GM21423 (cell line): ENCODE data around the gene RBBP4.
"Not testable (repeated sequence)": the region's sequence is repeated elsewhere in the genome, so short reads cannot be mapped to it uniquely, and the experiment has no call there.

Experiments used
- ATAC-seq: cut with Tn5 transposase; IDR thresholded peaks from one replicate; pipeline ENCODE4 v1.9.1; 2021; ENCODE audit warnings: mild to moderate bottlenecking, moderate library complexity; ENCODE audit not compliant: unreplicated experiment

Gene RBBP4

DNA sequence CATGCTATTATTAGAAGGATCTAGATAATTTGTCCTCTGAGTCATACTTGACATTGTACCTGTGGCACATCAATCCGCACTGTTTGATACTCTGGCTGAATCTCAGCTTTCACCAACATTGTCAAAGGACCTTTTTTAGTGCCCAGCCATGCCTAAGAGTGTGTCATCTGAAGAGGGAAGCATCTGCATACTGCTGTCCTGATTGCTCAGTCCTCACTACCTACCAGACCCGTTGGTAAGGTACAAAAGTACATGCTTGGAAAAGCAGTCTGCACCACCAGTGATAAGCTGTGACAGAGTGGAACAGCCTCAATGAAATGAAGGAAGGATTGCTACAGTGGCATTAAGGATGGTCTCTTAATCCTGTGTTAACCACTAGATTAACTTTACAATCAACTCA lies 34.5 kb downstream of the RBBP4 start:
- no peak for ATAC-seq

DNA sequence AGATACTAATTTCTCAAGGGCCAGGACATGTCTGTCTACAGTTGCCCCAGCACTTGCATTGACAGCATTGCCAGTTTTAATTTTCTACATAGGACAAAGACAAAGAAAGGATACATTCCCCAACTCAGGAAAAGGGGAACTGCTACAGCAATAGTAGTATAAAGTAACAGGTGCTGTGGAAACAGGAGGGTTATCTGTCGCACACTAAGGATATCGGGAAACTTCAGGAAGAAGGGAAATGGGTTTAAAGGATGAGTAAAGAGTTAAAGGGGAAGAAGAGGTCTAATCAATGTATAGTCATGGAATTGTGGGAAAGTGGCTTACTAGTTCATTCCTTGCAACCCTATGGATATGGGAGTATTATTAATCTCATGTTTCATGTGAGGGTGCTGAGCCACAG lies 35.4 kb downstream of the RBBP4 start:
- no peak for ATAC-seq

DNA sequence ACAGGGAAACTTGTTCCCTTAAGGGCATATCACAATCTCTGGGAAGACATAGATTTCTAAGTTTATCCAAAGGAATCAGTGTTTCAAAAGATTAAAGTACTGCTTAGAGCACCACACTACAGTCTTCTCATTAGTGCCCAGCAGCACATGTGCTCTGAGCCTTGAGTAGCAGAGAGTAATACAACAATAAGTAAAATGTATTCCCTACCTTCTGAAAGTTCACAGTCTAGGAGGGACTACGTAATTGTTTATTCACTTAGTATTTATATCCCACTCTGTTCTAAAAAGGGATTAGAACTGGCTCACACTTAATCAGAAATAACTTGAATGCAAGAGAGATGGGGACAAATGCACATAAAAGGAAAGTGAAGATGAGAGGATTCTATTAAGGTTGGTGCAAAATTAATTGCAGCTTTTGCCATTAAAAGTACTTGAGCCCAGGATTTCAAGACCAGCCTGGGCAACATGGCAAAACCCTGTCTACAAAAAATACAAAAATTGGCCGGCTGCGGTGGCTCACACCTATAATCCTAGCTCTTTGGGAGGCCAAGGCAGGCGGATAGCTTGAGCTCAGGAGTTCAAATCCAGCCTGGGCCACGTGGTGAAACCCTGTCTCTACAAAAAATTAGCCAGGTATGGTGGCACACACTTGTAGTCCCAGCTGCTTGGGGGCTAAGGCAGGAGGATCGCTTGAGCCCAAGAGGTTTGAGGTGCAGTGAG lies 42.6 kb downstream of the RBBP4 start:
- ATAC-seq: no peak

DNA sequence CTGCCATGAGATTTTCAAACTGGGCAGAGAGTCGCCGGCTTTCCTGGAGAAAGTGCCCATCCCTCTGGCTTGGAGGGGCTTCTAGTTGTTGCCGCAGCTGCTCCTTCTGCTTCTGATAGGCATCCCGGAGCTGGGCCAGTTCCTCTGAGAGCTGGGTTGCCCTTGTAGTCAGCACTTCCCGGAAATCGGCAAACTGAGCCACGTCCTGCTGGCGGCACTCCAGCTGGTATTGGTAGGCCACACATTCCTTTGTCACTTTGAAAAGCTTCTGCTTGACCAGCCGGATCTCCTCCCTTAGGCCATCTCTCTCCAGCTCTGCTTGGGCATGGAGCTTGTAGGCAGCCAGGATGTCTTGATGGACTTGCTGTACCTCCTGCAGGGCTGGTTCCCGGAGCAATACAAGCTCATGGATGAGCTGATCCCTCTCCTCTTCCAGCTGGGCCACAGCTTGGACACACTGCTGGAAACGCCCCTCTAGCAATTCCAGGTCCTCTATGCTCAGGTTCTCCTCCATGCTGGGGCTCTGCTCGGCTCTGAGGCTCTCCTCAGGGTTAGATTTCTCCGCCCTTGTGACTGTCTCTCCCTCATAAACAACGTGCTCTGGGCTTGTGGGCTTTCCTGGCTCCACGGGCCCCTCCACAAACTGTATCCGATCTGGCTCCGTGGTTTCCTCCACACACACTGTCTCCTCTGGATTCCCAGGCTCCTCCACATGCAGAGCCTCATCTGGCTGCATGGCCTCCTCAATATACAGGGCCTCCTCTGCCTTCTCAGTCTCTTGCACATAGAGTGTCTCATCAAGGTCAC lies 44.3 kb downstream of the RBBP4 start:
- ATAC-seq: no peak

DNA sequence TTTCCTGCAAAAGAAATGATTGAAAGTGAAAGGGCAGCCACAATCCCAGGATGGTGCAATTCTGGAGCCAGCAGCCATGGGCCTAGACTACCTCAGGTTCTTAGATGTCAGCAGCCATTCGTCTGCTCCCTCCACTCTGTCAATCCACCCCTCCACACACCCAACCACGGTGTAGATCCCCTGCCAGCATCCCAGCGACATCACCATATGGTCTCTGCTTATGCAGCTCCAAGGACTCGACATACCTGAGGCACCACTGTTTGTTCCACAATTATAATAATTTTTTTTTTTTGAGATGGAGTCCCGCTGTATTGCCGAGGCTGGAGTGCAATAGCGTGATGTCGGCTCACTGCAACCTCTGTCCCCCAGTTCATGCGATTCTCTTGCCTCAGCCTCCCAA lies 45.0 kb downstream of the RBBP4 start:
- ATAC-seq: no peak

DNA sequence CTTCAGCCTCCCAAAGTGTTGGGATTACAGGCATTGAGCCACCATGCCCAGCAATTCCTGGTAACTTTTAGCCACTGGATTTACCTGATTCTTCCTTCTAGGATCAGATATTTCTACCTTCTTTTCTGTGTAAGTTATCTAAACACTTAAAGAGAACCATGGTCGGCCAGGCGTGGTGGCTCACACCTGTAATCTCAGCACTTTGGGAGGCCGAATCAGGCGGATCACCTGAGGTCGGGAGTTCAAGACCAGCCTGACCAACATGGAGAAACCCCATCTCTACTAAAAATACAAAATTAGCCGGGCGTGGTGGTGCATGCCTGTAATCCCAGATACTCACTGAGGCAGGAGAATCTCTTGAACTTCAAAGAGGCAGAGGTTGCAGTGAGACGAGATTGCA lies 46.0 kb downstream of the RBBP4 start:
- ATAC-seq: not testable (repeated sequence)

DNA sequence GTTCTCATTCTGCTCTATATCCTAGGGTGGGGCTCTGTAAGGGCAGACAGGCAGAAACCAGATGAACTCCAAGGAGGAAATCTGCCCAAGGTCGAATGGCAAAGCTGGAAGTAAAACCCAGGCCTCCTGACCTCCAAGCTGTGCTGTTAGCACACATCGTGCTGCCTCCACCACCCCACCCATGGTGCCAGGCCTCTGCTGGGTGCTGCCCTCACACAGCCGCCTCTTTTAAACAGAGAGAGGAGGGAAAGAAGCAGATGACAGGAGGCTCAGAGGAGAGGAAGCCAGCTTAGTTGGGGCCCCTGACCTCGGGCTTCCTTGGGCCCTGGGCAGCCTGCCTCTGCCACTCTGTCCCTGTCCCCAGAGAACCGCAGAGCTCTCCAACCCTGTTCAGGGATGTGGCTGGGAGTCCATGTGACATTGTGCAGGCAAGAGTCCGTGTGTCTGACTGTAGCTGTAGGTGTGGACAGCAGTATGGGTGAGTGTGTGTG lies 50.5 kb downstream of the RBBP4 start:
- ATAC-seq: no peak

DNA sequence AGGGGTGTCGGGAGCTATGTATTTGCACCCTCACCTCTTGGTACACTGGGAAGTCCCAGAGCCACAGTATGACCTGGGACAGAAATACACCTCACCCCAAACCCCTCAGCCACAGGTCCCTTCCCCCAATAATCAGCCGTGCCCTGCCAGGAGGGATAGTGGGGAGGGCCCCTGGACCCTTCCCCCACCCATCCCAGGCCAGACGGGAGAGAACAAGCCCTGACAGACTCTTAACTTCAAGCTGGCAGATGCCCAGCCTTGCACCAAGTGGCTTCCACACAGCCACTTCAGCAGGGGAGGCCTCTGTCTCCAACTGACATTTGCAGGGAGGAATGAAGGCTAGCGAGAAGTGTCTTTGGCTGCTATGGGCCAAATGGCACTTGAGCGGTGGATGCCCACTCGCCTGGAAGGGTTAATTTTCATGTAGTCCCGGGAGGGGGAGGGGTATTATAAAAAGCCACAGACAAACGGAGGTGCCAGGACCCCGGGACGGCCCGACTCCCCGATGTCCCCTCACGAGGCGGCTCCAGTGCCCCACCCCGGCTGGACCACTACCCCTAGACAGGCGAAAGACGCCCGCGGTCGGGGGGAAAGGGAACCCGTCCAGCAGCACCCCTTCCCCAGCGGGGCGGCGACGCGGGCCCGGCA lies 51.1 kb downstream of the RBBP4 start:
- ATAC-seq: no peak

DNA sequence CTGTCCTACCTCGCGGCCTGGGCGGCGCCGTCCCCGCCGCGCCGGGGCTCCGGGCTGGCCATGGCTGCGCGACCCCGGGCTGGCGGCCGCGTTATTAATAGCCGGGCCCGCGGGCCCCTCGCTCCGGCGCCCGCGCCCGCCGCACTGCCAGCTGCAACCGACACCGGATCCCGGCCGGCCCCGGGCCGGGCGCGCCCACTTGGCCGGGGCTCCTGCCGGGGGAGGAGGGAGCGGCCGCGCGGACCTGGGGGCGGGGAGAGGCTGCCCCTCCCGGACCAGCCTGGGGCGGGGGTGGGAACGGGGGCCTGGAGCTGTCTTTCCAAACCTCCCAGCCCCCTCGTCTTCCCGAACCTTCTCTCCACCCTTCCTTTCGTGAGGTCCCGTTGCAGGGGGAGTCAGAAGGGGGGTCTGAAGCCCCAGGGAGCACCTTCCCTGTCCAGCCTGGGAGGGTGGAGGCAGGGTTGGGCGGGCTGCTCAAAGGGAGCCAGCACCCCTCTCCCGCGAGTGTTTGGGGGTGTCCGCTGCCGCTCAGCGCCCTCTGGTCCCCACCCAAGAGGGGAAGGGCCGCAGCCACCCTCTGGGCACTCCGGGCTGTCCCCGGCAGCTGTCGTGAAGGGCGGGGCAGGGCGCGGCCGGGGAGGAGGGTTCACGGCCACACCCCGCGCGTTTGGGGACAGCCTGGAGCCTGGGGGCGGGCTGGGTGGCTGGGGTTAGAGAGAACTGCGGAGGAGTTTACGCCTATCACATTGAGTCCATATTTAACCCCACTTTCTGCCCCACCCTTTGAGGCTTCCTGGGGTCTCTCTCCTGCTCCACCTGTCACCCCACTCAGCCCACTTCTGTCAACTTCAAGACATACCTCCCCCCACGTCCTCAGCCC lies 51.8 kb downstream of the RBBP4 start, which contains the start of gene SYNC:
TSS of gene SYNC (minus strand) at position 172 of the 880 bp plus-strand sequence. CDS start at position 62, 110 bp downstream.
- no peak for ATAC-seq

DNA sequence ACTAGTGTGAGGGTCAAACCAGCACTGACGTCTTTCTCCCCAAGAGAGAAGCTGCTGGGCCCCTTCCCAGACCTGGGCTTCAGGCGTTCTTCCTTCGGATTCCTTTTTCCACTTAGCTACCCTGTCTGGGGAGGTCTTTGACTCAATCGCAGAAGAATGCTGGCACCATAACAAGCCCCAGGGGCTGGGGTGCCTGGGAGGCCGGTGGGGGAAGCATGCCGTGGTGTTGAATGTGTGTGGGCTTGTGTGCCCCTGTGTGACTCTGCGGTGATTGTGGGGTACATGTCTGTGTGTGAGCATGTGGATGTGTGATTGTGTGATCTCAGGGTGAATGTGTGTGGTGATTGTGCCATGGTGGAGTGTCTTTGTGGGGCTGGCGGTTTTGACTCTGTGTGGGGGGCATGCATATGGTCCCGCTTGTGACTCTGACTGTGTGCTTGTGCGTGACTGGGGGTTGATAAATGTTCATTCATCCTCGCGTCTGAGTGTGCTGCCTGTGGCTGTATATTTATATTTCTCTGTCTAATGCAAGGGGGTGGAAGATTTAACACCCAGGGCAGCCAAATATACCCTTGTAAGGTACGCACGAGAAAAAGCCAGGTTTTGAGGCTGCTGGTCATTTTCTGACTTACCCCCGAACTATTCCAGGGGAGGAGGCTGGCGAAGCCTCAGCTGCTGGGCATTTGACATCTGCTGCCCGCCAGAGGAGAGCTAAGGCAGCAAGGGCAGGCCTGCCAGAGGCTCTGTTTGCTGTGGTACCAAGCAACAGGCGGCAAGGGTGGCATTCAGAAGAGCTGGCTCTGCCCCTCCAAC lies 52.7 kb downstream of the RBBP4 start:
- ATAC-seq: no peak

DNA sequence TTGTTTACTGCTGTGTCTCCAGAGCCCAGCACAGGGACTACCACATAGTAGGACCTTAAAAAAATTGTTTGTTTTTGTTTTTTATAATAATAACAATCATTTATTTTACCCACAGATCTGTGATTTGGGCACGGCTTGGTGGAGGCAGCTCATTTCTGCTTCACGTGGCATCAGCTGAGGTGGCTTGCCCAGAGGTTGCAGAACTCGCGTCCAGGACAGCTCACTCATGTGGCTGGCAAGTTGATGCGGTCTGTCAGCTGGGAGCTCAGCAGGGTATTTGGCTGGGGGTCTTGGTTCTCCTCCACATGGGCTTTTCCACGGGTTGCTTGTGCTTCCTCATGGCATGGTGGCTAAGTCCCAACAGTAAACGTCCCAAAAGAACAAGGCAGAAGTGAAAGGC lies 54.5 kb downstream of the RBBP4 start:
- ATAC-seq: no peak

DNA sequence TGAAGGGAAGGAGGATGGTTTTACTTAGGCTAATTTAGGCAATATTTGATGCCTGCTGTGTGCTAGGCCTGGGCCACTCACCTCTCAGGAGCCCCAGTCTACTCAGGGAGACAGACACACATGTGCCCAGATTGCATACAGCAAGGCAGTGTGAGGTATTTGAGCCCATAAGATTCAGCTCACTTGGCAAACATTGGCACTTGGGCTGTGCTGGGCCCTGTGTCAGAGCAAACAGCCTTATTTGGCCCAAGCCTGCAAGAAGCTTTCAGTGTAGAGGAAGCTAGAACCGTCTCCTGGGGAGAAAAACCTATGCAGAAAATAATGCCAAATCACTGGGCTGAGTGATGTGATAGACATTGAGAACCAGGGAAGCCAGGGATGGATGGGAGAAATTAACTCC lies 55.5 kb downstream of the RBBP4 start:
- ATAC-seq: no peak

DNA sequence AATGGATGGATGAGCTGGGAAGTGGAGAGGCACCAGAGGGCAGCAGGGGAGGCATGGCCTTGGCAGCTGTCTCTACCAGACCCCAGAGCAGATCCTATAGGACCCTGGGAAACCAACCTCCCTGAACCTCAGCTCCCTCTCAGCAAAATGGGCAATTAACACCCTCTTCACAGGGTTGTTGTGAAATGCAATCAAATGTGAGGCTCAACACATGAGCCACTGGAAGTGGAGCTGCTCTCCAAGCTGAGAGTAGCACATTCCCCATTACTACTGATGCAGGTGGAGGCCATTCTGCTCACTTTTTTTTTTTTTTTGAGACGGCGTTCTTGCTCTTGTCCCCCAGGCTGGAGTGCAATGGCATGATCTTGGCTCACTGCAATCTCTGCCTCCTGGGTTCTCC lies 58.1 kb downstream of the RBBP4 start:
- no peak for ATAC-seq

DNA sequence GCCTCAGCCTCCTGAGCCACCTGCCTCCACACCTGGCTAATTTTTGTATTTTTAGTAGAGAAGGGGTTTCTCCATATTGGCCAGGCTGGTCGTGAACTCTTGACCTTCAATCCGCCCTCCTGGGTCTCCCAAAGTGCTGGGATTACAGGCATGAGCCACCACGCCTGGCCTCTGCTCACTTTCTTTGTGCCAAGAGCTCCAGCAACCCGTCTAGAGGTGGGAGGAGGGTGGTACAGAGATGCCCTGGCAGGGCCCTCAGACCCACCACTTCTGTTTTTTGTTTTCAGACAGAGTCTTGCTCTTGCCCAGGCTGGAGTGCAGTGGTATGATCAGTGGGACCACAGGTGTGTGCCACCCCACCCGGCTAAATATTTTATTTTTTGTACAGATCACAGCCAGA lies 58.5 kb downstream of the RBBP4 start:
- no peak for ATAC-seq

DNA sequence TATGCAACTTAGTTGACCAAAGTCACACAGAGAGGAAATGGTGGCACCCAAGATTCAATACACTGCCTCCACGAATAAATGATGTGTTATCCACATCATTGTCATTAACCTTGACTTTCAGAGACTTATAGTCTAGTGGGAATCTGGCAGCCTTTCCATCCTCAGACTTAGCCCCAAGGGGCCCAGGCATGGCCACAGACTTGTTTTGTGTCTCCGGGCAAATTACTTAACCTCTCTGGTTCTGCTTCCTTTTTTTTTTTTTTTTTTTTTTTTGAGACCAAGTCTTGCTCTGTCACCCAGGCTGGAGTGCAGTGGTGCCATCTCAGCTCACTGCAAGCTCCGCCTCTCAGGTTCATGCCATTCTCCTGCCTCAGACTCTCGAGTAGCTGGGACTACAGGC lies 60.2 kb downstream of the RBBP4 start:
- not testable (repeated sequence) for ATAC-seq

DNA sequence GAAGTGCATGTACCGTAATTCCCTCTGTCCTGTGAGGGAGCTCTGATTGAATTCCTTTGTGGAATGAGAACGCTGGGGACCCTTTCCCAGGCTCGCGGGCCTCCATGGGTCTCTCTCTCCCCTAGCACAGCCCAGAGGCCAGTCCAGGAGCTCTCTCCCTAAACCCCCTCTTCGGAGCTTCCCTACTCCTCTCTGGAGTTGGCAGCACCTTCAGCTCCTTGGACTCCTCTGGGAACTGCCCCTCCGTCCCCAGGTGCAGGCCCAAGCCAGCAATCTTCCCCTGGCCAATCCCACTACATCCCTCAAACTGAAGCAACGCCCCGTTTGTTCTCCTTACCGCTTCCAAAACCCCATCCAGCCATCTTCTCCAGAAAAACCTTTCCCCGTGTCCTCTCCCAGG lies 62.1 kb downstream of the RBBP4 start:
- no peak for ATAC-seq

DNA sequence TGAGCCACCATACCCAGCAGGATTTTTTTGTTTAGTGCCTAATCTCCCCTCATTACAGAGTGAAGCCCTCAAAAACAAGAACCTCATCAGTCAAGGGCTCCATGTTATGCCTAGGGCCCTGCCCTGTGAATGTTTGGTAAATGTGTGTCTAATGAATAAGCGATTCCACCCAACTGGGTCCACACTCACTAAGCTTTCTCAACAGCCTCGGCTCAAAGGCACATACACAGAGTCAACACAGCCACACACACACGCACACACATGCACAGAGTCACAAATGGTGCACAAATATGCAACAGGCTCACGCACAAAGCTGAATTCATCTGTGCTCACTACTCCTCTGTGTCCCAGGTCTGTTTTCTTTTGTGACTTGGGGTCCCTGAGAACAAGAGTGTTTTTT lies 63.3 kb downstream of the RBBP4 start:
- no peak for ATAC-seq

DNA sequence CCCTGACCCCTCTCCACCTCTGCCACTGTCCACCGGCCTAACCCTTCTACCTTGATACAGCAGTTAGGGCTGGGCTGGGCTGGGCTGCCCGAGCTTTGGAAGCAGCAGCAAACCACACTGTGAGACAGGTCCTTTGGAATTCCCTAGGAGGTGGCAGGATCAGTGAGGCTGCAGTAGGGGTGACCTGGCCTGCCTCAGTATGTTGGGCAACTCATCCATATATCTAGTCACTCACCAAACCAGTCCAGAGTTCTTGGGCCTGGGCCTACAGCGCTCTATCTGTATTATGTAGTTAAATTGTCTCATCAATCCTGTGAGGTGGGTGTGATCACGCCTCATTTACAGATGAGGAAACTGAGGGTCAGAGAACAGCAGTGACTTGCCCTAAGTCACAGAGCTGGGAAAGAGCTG lies 64.9 kb downstream of the RBBP4 start:
- ATAC-seq: no peak

DNA sequence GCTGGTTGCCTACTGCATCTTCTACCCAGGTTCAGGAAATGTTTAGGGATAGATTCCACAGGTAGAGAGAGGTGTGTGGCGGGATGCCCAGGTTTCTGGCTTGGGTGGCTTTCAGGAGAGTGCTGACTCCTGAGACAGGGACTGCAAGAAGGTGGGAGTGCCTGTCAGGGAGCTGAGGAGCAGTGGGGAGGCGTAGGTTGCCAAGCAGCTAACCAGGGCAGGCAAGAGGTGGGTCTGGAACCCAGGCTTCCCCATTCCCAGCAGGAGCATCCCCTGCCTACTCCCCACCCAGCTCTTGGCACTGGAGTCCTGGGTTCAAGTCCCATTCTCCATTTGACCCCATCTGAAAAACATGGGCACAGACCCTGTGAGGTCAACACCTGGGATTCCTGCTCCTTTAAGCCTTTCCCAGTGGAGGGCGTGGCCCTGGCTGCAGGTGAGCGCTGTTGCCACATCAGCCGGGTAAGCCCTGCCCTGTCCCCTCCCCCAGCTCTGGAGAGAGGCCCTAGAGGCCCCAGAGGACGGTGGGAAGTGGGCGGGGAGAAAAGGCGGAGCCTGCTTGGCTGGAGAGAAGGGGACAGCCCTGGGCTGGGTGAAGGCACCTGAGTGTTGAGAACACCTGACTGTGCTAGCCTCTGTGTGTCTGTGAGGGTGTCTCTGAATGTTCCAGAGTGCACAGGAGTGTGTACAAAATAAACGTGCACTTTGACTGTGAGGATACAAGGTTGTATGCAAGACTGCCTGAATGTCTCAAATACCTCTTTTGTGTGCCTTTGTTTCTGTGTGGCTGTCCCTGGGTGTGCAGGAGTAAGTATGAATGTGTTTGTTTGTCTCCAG lies 65.5 kb downstream of the RBBP4 start:
- peak; percentile 61 for ATAC-seq
